Activated CD4-positive, CD25-positive, alpha-beta regulatory T cell treated with anti-CD3 and anti-CD28 coated beads, Interleukin-2, amount 50 U/mL, for 24 hours (primary cell): ENCODE measurements around the gene OSMR.
A peak's percentile ranks its signal among the peaks of the same experiment; 100 is the strongest.

Experiments used
- ATAC-seq, 2 donors: fragments of 150-1000 bp; cut with Tn5 transposase; one replicate each; pipeline ENCODE4 v1.10.0; 2021; ENCODE audit warnings: mild to moderate bottlenecking in 1 of 2, moderate library complexity in 1 of 2

OSMR gene

GRCh38 chr5:38874948-38875456 is 29.2 kb downstream of the OSMR start:
- no peak for ATAC-seq

GRCh38 chr5:38878391-38879077 is 32.7 kb downstream of the OSMR start:
- ATAC-seq, result no peak

- no peak for ATAC-seq
Observed at GRCh38 chr5:38879078-38879460, 33.3 kb downstream of the OSMR start.

DNA sequence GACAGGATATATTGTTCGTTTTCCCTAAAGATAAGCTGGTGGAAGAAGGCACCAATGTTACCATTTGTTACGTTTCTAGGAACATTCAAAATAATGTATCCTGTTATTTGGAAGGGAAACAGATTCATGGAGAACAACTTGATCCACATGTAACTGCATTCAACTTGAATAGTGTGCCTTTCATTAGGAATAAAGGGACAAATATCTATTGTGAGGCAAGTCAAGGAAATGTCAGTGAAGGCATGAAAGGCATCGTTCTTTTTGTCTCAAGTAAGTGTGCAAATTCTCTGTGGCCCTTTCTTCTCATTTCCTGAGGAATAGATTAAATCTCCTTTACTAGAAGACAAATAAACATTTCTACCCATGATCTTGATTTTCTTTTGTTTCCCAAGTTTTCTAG is 38.0 kb downstream of the OSMR start:
- ATAC-seq, result no peak

- ATAC-seq, result no peak
Observed at GRCh38 chr5:38885208-38885607, 39.4 kb downstream of the OSMR start.

- ATAC-seq, result no peak
Observed at GRCh38 chr5:38888041-38888440, 42.2 kb downstream of the OSMR start.

- ATAC-seq, result no peak
Observed at GRCh38 chr5:38889424-38889823, 43.6 kb downstream of the OSMR start.

DNA sequence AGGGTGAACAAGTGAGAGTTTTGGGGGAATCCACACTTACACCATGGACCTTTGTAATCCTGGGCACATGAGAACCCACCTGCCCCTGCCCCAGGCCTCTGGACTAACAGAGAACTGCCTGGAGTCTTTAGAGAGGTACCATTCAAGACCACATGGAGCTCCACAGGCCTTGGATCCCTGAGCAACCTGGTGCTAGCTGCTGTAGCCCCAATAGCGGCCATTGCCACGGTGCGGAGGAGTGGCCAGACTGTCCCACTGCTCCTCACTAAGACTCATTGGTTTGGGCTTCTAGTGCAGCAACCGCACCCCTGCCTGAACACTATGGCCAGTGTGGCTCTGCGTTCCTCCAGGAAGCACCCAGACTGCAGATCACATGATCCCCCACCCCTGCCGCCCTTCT is 45.8 kb downstream of the OSMR start:
- ATAC-seq, result no peak

- ATAC-seq, result no peak
Observed at GRCh38 chr5:38892363-38892762, 46.6 kb downstream of the OSMR start.

DNA sequence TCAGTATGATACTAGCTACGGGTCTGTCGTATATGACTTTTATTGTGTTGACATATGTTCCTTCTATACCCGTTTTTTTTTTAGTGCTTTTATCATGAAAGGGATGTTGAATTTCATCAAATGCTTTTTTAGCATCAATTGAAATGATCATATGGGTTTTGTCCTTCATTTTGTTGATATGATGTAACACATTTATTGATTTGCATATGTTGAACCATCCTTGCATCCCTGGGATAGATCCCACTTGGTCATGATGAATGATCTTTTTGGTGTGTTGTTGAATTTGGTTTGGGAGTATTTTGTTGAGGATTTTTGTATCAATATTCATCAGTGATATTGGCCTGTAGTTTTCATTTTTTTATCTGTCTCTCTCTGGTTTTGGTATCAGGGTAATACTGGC is 50.9 kb downstream of the OSMR start:
- no peak for ATAC-seq

- no peak for ATAC-seq
Observed at GRCh38 chr5:38899936-38900335, 54.1 kb downstream of the OSMR start.

DNA sequence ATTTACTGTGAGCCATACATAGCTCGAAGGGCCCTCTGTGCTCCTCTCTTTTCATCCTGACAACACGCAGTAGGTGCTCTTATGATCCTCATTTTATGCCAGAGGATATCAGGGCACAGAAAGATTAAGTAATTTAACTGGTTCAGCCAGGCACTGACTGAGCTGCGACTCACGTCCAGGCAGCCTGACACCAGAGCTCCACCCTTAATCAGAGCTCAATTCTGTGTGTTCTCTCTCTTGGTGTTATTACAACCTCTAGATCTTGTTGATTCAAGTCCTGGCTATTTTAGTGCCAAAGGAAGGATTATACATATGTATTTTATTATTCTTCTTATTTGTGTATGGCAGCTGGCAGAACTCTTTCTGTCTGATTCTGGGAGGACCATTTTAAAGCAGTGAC is 59.7 kb downstream of the OSMR start:
- no peak for ATAC-seq

- ATAC-seq, result no peak
Observed at GRCh38 chr5:38906503-38906902, 60.7 kb downstream of the OSMR start.

DNA sequence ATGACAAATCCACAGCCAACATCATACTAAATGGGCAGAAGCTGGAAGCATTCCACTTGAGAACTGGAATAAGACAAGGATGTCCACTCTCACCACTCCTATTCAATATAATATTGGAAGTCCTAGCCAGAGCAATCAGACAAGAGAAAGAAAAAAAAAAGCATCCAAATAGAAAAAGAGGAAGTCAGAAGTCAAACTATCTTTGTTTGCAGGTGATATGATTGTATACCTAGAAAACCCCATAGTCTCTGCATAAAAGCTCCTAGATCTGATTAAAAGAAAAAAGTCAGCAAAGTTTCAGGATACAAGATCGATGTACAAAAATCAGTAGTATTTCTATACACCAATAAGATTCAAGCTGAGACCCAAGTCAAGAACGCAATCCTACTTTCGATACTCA is 66.1 kb downstream of the OSMR start:
- no peak for ATAC-seq

- no peak for ATAC-seq
Observed at GRCh38 chr5:38913714-38914113, 67.9 kb downstream of the OSMR start.

- ATAC-seq, result no peak
Observed at GRCh38 chr5:38916802-38917201, 71.0 kb downstream of the OSMR start.

GRCh38 chr5:38921174-38921573 is 75.4 kb downstream of the OSMR start:
- no peak for ATAC-seq

DNA sequence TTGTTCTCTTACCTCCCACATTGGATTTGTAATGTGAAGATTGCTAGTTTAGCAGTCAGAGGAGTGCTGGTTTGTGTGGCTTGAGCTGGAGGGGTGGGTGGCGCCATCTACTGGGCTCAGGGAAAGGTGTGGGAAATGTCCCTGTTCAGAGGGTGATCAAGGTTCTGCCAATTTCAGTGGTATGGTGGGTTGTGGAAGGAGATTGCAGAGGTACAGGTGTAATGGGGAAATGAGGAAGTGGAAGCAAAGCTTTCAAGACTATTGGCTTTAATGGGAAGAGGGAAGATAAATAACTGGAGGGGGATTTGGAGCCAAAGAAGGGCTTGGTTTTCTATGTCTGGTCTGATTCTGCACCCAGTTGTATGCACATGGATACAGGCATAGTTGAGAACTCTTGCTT is 76.4 kb downstream of the OSMR start:
- peak in 1 of 2 donors; percentile 38 for ATAC-seq

GRCh38 chr5:38923661-38924451 is 78.0 kb downstream of the OSMR start:
- ATAC-seq, result no peak

GRCh38 chr5:38925154-38925925 is 79.5 kb downstream of the OSMR start:
- no peak for ATAC-seq

GRCh38 chr5:38926121-38926520 is 80.3 kb downstream of the OSMR start:
- ATAC-seq, result no peak

DNA sequence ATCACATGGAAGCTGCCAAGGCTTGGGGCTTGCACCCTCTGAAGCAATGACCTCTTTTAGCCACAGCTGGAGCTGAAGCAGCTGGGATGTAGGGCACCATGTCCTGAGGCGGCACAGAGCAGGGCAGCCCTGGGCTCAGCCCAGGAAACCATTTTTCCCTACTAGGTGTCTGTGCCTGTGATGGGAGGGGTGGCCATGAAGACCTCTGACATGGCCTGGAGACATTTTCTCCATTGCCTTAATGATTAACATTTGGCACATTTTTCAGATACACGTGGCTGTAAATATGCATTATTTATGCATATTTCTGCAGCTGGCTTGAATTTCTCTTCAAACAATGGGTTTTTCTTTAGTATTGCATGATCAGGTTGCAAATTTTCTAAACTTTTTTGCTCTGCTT is 81.7 kb downstream of the OSMR start:
- no peak for ATAC-seq

- no peak for ATAC-seq
Observed at GRCh38 chr5:38929838-38930237, 84.0 kb downstream of the OSMR start.

GRCh38 chr5:38931731-38932130 is 85.9 kb downstream of the OSMR start:
- ATAC-seq, result no peak
